ENCODE measurements around the gene KCNQ5.

KCNQ5 gene

GRCh38 chr6:73078333-73078862, 456.5 kb downstream of the KCNQ5 start:
- DNase-seq: no peak

GRCh38 chr6:73078908-73079610, 457.2 kb downstream of the KCNQ5 start:
- no peak for DNase-seq

DNA sequence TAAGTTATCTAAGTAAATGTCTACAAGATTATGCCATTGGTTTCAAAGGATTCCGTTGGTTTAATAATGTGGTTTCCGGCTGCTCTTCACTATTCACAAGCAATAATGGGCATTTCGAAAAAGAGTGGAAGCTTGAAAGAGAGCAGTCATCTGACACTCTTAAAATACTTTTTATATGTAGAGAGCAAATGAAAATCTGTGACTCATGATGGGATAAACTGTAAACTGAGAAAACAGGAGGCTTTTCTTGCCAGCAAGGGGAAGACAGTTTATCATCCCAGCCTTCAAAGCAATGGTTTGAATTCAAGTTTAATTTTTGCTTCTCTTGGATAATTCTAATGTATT, 457.7 kb downstream of the KCNQ5 start:
- no peak for DNase-seq

DNA sequence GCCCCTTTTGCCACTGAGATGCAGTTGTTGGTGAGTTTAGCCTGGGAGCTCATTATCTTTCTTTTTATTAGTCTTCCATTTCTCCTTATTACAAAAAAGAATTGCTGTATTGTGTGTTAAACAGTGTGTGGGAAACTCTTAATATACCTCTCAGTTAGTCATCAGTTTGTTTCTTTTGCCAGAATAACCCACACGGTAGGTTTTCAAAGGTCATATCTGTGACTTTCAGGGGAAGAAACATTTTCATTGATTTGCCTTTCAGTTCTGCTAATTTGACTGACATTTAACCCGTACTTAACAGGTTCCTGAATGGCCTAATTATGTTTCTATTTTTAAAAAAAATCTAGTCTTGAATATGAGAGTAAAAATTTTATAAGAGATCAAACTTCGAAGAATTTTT, 458.1 kb downstream of the KCNQ5 start:
- no peak for DNase-seq

DNA sequence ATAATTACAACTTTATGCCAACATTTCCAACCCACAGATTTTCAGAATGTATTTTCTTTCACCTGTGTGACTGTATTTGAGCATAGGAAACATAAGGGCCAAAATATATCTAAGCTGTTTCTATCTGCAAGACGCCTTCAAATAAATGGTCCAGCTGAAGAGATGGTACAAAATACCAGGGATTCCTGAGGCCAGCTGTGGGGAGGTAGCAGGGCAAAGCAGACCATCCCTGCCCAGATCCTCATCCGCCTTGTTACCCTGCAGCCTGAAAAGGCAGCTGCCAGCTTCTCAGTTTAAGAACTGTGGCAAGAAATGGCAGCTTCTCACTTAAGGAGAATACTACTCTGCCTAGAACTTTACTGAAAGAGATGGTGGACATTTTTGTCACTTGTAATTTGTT, 460.1 kb downstream of the KCNQ5 start:
- DNase-seq: no peak

DNA sequence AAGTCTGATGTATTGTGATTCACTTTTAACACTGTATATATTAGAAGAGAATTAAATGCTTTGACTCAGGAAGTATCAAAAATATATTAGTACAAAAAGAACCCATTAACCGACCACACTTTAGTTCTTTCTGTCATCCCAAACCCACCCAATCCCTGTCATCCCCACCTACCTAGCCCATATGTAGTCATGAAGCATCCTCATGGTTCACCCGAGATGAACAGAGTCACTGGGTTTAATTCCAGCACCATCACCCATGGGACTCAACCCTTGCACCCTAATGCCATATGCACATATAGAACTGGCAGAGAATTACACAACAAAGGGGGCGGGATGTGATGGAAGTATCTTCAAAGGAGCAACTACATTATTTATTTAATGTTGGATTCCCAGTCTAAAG, 462.0 kb downstream of the KCNQ5 start:
- DNase-seq: no peak

DNA sequence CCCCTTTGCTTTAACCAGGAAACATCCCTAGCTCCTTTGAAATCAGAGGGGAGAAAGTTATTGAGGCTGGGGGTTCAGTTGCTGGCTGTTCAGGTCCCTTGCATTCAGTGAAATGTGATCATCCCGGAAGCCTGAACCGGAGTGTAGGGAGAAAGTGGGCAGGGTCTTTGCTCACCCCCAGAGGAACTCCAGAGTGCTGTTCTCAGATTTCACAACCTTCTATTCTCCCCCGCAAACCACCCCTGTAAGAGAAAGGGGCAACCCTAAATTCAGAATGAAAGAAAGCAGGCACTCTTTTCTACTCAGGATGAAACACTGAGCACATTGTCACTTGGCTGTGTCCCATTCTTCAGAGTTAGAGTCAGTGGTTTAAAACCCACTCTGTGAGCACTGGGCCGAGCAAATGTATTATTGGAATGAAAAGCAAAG, 463.6 kb downstream of the KCNQ5 start:
- DNase-seq: no peak

DNA sequence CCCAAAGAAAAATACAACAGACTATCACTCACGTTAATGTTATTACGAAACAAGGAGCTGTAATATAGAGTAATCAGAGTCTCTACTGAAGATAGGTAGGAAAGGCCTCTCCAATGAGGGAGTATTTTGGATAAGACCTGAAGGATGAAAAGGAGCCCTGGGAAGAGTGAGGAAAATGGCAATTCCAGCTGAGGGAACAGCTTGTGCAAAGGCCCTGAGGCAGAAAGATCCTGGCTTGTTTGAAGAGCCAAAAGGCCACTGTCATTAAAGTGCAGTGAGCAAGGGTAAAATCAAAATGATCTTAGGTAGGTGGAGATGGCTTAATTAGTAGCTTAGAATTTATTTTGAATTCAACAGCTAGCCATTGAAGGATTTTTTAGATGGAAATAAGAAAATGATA, 464.9 kb downstream of the KCNQ5 start:
- no peak for DNase-seq

GRCh38 chr6:73088138-73088813, 466.4 kb downstream of the KCNQ5 start:
- no peak for DNase-seq

DNA sequence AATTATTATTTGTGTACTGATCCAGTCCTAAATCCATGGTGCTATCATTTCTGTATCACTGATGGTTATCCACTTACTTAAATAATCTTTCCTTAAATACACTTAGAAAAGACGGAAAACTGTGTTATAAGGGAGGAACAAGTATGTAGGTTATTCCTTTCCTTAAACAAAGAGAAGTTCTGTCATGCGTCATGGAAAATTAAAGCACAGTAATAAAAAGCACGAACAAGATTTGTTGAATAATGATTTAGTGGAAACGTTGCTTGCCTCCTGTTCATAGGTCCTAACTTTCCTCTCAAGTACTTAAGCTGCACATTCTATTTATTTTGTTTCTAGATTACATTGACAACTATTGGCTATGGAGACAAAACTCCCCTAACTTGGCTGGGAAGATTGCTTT, 483.1 kb downstream of the KCNQ5 start:
- no peak for DNase-seq

- no peak for DNase-seq
These were observed 485.2 kb downstream of the KCNQ5 start for GRCh38 chr6:73107016-73107415.

DNA sequence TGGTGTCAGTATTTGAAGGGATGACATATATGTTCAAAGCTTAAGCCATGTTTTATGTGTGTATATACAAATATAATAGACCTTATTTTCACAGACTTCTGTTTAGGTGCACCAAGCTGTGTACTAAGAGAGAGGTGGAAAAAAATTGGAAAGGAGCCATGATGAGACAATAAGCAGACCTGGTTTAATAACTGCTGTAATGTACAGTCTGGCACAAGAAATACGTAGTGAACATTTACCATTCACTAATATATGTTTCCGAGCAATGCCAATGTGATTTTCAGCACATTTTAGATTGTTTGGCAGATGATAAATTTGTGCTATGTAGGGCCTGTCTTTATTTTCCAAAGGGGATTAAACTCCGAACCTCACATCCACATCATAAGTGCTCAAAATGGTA, 487.1 kb downstream of the KCNQ5 start:
- no peak for DNase-seq

DNA sequence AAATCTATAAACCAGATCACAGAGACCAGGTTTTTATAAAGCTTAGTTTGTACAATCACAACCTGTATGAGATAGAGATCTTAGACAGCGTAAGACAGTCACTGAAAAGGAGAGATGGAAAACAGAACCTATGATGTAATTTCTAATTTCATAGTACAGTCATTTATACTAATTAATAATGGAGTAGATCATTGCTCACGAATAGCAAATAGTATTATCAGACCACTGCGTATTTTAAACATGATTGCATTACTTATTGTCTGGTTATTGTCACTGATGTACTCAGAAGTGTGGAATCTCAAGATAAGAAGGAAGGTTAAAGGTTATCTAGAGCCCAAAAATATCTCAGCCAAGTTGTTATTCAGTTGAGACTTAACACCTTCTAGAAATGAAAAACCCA, 487.8 kb downstream of the KCNQ5 start:
- no peak for DNase-seq

- no peak for DNase-seq
These were observed 494.5 kb downstream of the KCNQ5 start for GRCh38 chr6:73116330-73116729.

- no peak for DNase-seq
These were observed 499.6 kb downstream of the KCNQ5 start for GRCh38 chr6:73121421-73121993.

- no peak for DNase-seq
These were observed 501.9 kb downstream of the KCNQ5 start for GRCh38 chr6:73123632-73124329.

DNA sequence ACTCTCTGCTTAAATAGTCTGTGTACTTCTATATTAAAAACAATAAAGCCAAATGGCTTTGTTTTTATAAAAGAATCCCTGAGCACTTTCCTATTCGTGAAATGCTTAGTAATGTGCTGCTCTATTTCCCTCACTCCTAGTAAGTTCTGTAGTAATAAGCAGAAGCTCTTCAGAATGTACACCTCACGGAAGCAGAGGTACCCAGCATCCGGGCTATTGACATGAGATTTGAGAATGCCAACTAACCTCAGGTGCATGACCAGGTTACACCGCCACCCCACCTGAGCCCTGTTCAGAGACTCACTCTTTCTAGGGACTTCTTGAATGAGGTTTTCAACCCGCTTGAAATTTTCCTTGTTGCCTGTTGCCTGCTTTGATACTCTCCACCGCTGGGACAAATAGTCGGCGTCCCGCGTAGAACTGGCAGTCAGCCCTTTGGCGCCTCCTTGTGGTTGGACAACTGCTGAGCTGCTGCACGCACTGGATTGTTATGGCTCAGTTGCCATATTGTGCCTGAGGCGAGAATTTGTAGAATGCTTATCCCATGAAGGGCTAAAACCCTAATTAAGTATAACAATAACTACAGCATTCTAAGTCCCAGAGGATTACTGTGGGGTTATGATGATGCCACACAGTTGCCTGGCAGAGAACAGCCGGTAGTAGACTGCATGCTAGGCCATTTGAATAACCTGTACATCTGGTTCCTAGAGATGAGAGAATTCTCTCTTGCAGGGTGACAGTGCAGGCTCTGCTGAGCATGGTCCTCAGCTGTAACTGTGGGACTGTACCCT, 508.0 kb downstream of the KCNQ5 start:
- no peak for DNase-seq

GRCh38 chr6:73131706-73132105, 509.8 kb downstream of the KCNQ5 start:
- no peak for DNase-seq

GRCh38 chr6:73134588-73134987, 512.7 kb downstream of the KCNQ5 start:
- DNase-seq: no peak

DNA sequence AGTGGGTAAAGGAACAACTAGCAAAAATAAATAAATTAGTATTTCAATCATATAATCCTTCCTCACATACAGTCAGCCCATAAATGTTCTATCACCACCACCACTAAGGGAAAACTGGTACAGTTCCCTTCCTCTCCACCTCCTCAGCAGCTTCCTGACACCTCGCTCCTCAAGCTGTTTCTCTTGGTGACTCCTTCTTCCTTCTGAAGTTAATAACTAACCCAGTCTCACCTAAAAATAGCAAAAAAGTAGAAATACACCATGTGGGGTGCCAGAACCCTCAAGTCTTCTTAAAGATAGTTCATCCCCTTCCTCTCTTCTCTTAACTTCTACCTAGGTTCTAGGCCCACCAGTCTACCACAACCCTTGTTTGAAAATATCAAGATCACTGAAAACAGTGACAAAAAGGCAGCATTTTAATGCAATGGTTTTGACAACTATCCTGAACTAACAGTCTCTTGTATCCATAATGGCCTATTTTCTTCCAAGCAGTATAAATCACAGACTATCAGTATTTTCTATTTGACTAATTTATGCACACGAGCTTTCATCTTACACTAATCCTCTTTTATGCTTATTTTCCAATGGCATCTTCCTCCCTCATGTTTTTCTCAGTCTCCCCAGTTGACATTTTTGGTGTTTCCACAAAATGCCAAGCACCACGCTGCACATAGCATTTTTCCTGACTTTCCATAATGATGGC, 518.0 kb downstream of the KCNQ5 start:
- DNase-seq: no peak

DNA sequence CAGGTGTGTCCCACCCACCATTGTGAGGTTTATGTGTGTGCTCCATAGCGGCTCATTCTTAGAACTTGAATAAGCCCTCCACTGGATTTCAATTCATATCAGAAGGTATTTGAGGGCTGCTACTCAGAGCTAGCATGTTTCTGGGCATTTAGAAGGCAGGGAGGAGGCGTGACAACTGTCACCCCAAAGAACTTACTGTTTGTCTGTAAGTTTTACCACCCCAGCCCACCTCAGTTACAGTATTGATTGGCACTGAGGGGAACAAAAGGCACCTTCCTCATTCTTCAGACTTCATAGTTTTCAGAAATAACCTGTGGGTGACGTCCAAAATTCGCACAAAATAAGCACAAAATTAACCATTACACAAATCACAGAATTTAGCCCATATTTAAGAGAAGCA, 521.7 kb downstream of the KCNQ5 start:
- DNase-seq: no peak

GRCh38 chr6:73144516-73144915, 522.7 kb downstream of the KCNQ5 start:
- DNase-seq: no peak

All from cortex of kidney (tissue), 1 donor.